ENCODE results near the gene NAA30.

- TF ChIP-seq POLR2A (IDR thresholded peaks at IDR 0.05; ENCODE audit: low read depth, low read length) (no peak), TAF1 (IDR thresholded peaks at IDR 0.05; ENCODE audit: low read depth, low read length) (no peak), POLR2AphosphoS5 (IDR thresholded peaks at IDR 0.05; ENCODE audit: low read depth, low read length) (no peak), SPI1 (IDR thresholded peaks at IDR 0.05; ENCODE audit: low read depth, low read length) (no peak), POU2F2 (IDR thresholded peaks at IDR 0.05; ENCODE audit: low read depth, low read length) (no peak), PAX5 (IDR thresholded peaks at IDR 0.05; ENCODE audit: insufficient read depth, low read length, severe bottlenecking) (no peak)
Measured at GRCh38 chr14:57391517-57392195, 1.3 kb downstream of the NAA30 start.

All from GM12891 (cell line).